Medulla oblongata (tissue), 1 donor: ENCODE measurements around the gene IDS.
"Not testable (repeated sequence)": the region's sequence is repeated elsewhere in the genome, so short reads cannot be mapped to it uniquely, and the experiment has no call there.

Experiments
- DNase-seq: peaks from one replicate; pipeline ENCODE4 v3.0.0-alpha.2; 2015; ENCODE audit errors: extremely low spot score

Gene IDS

GRCh38 chrX:149497626-149498025 is 7.5 kb downstream of the IDS start:
- DNase-seq, result no peak

- no peak for DNase-seq
Observed at GRCh38 chrX:149497054-149497453, 8.1 kb downstream of the IDS start.

GRCh38 chrX:149495573-149496071 is 9.5 kb downstream of the IDS start:
- DNase-seq, result no peak

- DNase-seq, result no peak
Observed at GRCh38 chrX:149494844-149495565, 10.1 kb downstream of the IDS start.

GRCh38 chrX:149493567-149494562 is 11.2 kb downstream of the IDS start:
- no peak for DNase-seq

GRCh38 chrX:149491812-149492211 is 13.3 kb downstream of the IDS start:
- DNase-seq, result no peak

GRCh38 chrX:149490100-149490499 is 15.0 kb downstream of the IDS start:
- DNase-seq, result no peak

GRCh38 chrX:149488411-149489052 is 16.6 kb downstream of the IDS start:
- DNase-seq, result not testable (repeated sequence)

GRCh38 chrX:149488008-149488407 is 17.1 kb downstream of the IDS start:
- not testable (repeated sequence) for DNase-seq

GRCh38 chrX:149487292-149487691 is 17.8 kb downstream of the IDS start:
- DNase-seq, result no peak

- no peak for DNase-seq
Observed at GRCh38 chrX:149476513-149476912, 28.6 kb downstream of the IDS start.

GRCh38 chrX:149473966-149474365 is 31.1 kb downstream of the IDS start:
- no peak for DNase-seq

GRCh38 chrX:149473092-149473491 is 32.0 kb downstream of the IDS start:
- peak; percentile 13 for DNase-seq

- no peak for DNase-seq
Observed at GRCh38 chrX:149472625-149473024, 32.5 kb downstream of the IDS start.

GRCh38 chrX:149471397-149471796 is 33.7 kb downstream of the IDS start:
- DNase-seq, result no peak

GRCh38 chrX:149470955-149471354 is 34.2 kb downstream of the IDS start:
- peak; percentile 85 for DNase-seq

- no peak for DNase-seq
Observed at GRCh38 chrX:149469406-149469805, 35.7 kb downstream of the IDS start.

- DNase-seq, result no peak
Observed at GRCh38 chrX:149467920-149468319, 37.2 kb downstream of the IDS start.

- DNase-seq, result no peak
Observed at GRCh38 chrX:149467461-149467860, 37.6 kb downstream of the IDS start.

- DNase-seq, result no peak
Observed at GRCh38 chrX:149462849-149463248, 42.3 kb downstream of the IDS start.

GRCh38 chrX:149461746-149462145 is 43.4 kb downstream of the IDS start:
- no peak for DNase-seq

GRCh38 chrX:149458586-149458985 is 46.5 kb downstream of the IDS start:
- DNase-seq, result no peak
